CD14-positive monocyte (primary cell): ENCODE data around the gene GPSM1. TPM values are rescaled to one million over a fixed set of nuclear protein-coding genes. Genes with fewer than 3 reads are reported as not detected.

Source experiments
- DNase-seq, 3 donors: peaks; one replicate each; pipeline ENCODE4 v3.0.0-alpha.2; 2011 to 2022
- H2AFZ ChIP-seq: 2 replicates; pipeline ENCODE4 v1.6.0; 2012; ENCODE audit warnings: mild to moderate bottlenecking, low read depth, low read length, inconsistent platforms; ENCODE audit not compliant: insufficient read depth, poor library complexity, severe bottlenecking
- H3K27ac ChIP-seq, 2 donors: 1 replicate in 1 of 2; 2 replicates in 1 of 2; pipeline ENCODE4 v1.5.1; 2012 to 2013; ENCODE audit warnings: low read length in 2 of 2, control low read depth in 1 of 2, inconsistent platforms in 1 of 2, low read depth in 1 of 2, mild to moderate bottlenecking in 1 of 2
- H3K27me3 ChIP-seq, 2 donors: one replicate each; pipeline versions ENCODE4 v1.6.0 to v1.6.1; 2011 to 2013; ENCODE audit warnings: low read length in 2 of 2; ENCODE audit not compliant: control insufficient read depth in 2 of 2, insufficient read depth in 2 of 2
- H3K36me3 ChIP-seq, 2 donors: replicated peaks in 1 of 2; 1 replicate in 1 of 2; 2 replicates in 1 of 2; pipeline versions ENCODE4 v1.5.1 to v1.6.1; 2012 to 2013; ENCODE audit warnings: low read length in 2 of 2, control low read depth in 1 of 2, inconsistent platforms in 1 of 2, mild to moderate bottlenecking in 1 of 2; ENCODE audit not compliant: insufficient read depth in 2 of 2, control insufficient read depth in 1 of 2
- H3K4me1 ChIP-seq, 2 donors: 1 replicate in 1 of 2; 2 replicates in 1 of 2; pipeline versions ENCODE4 v1.5.1 to v1.6.1; 2012 to 2013; ENCODE audit warnings: low read length in 2 of 2, control low read depth in 1 of 2, inconsistent platforms in 1 of 2, mild to moderate bottlenecking in 1 of 2, moderate library complexity in 1 of 2; ENCODE audit not compliant: insufficient read depth in 2 of 2, control insufficient read depth in 1 of 2
- H3K4me2 ChIP-seq: replicated peaks from 2 replicates; pipeline ENCODE3; 2012; ENCODE audit warnings: low read length, moderate library complexity, mild to moderate bottlenecking; ENCODE audit not compliant: poor library complexity, severe bottlenecking; ENCODE audit errors: extremely low read depth
- H3K4me3 ChIP-seq, 3 experiments: fragments of 200-600 bp in 1 of 3; sonication (generic) in 1 of 3; replicated peaks in 1 of 3; 1 replicate in 2 of 3; 2 replicates in 1 of 3; pipeline ENCODE4 v1.5.1; 2011 to 2013; ENCODE audit warnings: low read length in 3 of 3, mild to moderate bottlenecking in 3 of 3, control low read depth in 2 of 3, low read depth in 2 of 3, inconsistent platforms in 1 of 3, moderate library complexity in 1 of 3
- H3K79me2 ChIP-seq: 2 replicates; pipeline ENCODE4 v1.6.0; 2012; ENCODE audit warnings: mild to moderate bottlenecking, control low read depth, inconsistent platforms, low read length, moderate library complexity; ENCODE audit not compliant: insufficient read depth
- H3K9ac ChIP-seq: 2 replicates; pipeline ENCODE4 v1.6.0; 2017; ENCODE audit warnings: low read length, mild to moderate bottlenecking; ENCODE audit not compliant: insufficient read depth, poor library complexity, severe bottlenecking
- H3K9me3 ChIP-seq, 2 donors: replicated peaks in 1 of 2; 1 replicate in 1 of 2; 2 replicates in 1 of 2; pipeline versions ENCODE4 v1.5.1 to v1.6.1; 2012 to 2013; ENCODE audit warnings: low read length in 2 of 2, control low read depth in 1 of 2; ENCODE audit not compliant: control insufficient read depth in 1 of 2, insufficient read depth in 1 of 2
- H4K20me1 ChIP-seq: 2 replicates; pipeline ENCODE4 v1.6.0; 2012; ENCODE audit warnings: mild to moderate bottlenecking, low read length, control low read depth, moderate library complexity; ENCODE audit not compliant: insufficient read depth
- H3K27ac Mint-ChIP-seq, 7 donors: one replicate each; pipeline ENCODE4 v1.8.0; 2020; ENCODE audit warnings: mild to moderate bottlenecking in 7 of 7, mixed read lengths in 7 of 7, moderate library complexity in 6 of 7, inconsistent platforms in 2 of 7
- H3K27me3 Mint-ChIP-seq, 3 donors: one replicate each; pipeline ENCODE4 v1.8.0; 2021 to 2022; ENCODE audit warnings: low read depth in 3 of 3, mild to moderate bottlenecking in 3 of 3, mixed read lengths in 3 of 3, moderate library complexity in 3 of 3, inconsistent platforms in 1 of 3
- H3K36me3 Mint-ChIP-seq, 2 donors: one replicate each; pipeline ENCODE4 v1.8.0; 2020; ENCODE audit warnings: mixed read lengths in 2 of 2, inconsistent platforms in 1 of 2, mild to moderate bottlenecking in 1 of 2
- H3K4me1 Mint-ChIP-seq: one replicate; pipeline ENCODE4 v1.8.0; 2020; ENCODE audit warnings: mild to moderate bottlenecking, mixed read lengths
- H3K4me3 Mint-ChIP-seq, 2 donors: one replicate each; pipeline ENCODE4 v1.8.0; 2020; ENCODE audit warnings: mild to moderate bottlenecking in 2 of 2, mixed read lengths in 2 of 2, moderate library complexity in 1 of 2
- H3K9me3 Mint-ChIP-seq, 7 donors: one replicate each; pipeline ENCODE4 v1.8.0; 2020 to 2022; ENCODE audit warnings: mixed read lengths in 7 of 7, mild to moderate bottlenecking in 6 of 7, moderate library complexity in 6 of 7, inconsistent platforms in 2 of 7
- CTCF ChIP-seq: fragments of 200-600 bp; IDR thresholded peaks from one replicate; pipeline ENCODE4 v1.8.0; 2022; ENCODE audit warnings: antibody characterized with exemption, mild to moderate bottlenecking
- WGBS: methylation state at CpG from one replicate; pipeline ENCODE4 v1.1.5; 2013; ENCODE audit warnings: missing lambda C conversion rate; ENCODE audit not compliant: insufficient coverage; 5-methylcytosine and 5-hydroxymethylcytosine counted together
- intact Hi-C, 2 donors: fragments of 100-400 bp; cut with micrococcal nuclease; formaldehyde crosslinking; loops; one replicate each; pipeline versions ENCODE4 v1.15.0 to v1.15.1; 2023
- polyA plus RNA-seq, 3 donors: library from polyadenylated mRNA; depleted of rRNA in 1 of 3; unstranded in 2 of 3; stranded (reverse) in 1 of 3; fragments of 300-500 nt in 2 of 3; fragments of >200 nt in 1 of 3; fragmentation: Illumina TruSeq in 2 of 3; gene quantifications; 1 replicate in 2 of 3; 2 replicates in 1 of 3; pipeline ENCODE4 v1.2.3, GENCODE V29; 2012 to 2021

GPSM1 gene
- polyA plus RNA-seq, 3 donors = 0.67 to 3.1 (median 0.73) TPM

DNA sequence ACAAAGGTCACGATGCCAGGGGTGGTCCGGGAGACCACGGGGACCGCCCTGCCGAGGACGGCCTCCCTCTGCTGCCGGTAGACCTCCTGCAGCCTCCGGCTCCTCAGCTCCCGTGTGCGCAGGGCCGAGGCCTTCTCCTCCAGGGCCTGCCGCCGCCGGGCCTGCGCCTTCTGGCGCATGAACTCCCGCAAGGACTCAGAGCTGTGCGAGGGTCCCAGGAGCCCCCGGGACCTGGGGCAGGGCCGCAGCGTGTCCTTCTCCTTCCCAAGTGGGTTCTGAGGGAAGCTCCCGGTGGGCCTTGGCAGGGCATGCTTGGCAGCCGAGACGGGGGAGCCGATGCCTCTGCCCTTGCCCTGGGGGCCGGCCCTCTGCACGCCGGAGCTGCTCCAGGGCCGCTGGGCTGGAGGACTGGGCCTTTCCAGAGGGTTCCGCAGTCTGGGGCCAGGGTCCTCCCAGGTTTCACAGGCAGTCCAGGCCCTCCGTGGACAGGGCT, 36.8 kb upstream of the GPSM1 start:
- Histone ChIP-seq H4K20me1 (no peaks in the 10 kb centered on the region), H3K79me2 (no peaks in the 10 kb centered on the region), H3K27me3 (no peaks in the 10 kb centered on the region), H3K27ac (no peak overlapping the region), H3K4me3 (no peak overlapping the region), H3K4me1 (no peaks in the 10 kb centered on the region), H2AFZ (no peak overlapping the region), H3K36me3 (no peaks in the 10 kb centered on the region), H3K4me2 (no peak overlapping the region), H3K9ac (no peak overlapping the region), H3K9me3 (peaks cover 0 to 6% of the 10 kb centered on the region in 2 donors)
- intact Hi-C loops = no loop called here
- Mint-ChIP-seq H3K27me3 (peaks cover 0 to 4% (median 3%) of the 10 kb centered on the region in 3 donors), H3K36me3 (no peaks in the 10 kb centered on the region), H3K4me3 (no peak overlapping the region), H3K9me3 (peaks cover 0 to 1% (median 0%) of the 10 kb centered on the region in 7 donors), H3K4me1 (no peaks in the 10 kb centered on the region), H3K27ac (no peak overlapping the region)
- DNase-seq = no peak
- WGBS = 96% methylated on average over 31 of the region's 31 CpGs
- TF ChIP-seq CTCF = no peak

- no peak for DNase-seq
- H3K4me3 ChIP-seq = no peak overlapping the region
- no peak overlapping the region for H3K9ac ChIP-seq
- no peak overlapping the region for H3K27ac ChIP-seq
- no peaks in the 10 kb centered on the region for H3K36me3 Mint-ChIP-seq
- no peak overlapping the region for H3K4me3 Mint-ChIP-seq
- intact Hi-C loops = no loop called here
- no peak overlapping the region for H3K27ac Mint-ChIP-seq
- H2AFZ ChIP-seq = no peak overlapping the region
- no peaks in the 10 kb centered on the region for H3K4me1 ChIP-seq
- WGBS = 97% methylated on average over 20 of the region's 22 CpGs
- H3K9me3 Mint-ChIP-seq = peaks cover 0 to 1% (median 0%) of the 10 kb centered on the region in 7 donors
- H3K4me2 ChIP-seq = no peak overlapping the region
- no peak for TF ChIP-seq CTCF
- peaks cover 0 to 6% of the 10 kb centered on the region in 2 donors for H3K9me3 ChIP-seq
- H3K27me3 ChIP-seq = no peaks in the 10 kb centered on the region
- no peaks in the 10 kb centered on the region for H3K79me2 ChIP-seq
- no peaks in the 10 kb centered on the region for H4K20me1 ChIP-seq
- no peaks in the 10 kb centered on the region for H3K36me3 ChIP-seq
- peaks cover 0 to 4% (median 2%) of the 10 kb centered on the region in 3 donors for H3K27me3 Mint-ChIP-seq
- H3K4me1 Mint-ChIP-seq = no peaks in the 10 kb centered on the region
Observed at GRCh38 chr9:136291306-136292025, 35.9 kb upstream of the GPSM1 start.
